HG03558 (cell line): ENCODE data around the gene AKTIP.
"Not testable (repeated sequence)": the region's sequence is repeated elsewhere in the genome, so short reads cannot be mapped to it uniquely, and the experiment has no call there.

Experiments
- ATAC-seq: cut with Tn5 transposase; IDR thresholded peaks from one replicate; pipeline ENCODE4 v1.9.1; 2021; ENCODE audit warnings: moderate number of reproducible peaks; ENCODE audit not compliant: unreplicated experiment; ENCODE audit errors: extremely low read depth

AKTIP gene

DNA sequence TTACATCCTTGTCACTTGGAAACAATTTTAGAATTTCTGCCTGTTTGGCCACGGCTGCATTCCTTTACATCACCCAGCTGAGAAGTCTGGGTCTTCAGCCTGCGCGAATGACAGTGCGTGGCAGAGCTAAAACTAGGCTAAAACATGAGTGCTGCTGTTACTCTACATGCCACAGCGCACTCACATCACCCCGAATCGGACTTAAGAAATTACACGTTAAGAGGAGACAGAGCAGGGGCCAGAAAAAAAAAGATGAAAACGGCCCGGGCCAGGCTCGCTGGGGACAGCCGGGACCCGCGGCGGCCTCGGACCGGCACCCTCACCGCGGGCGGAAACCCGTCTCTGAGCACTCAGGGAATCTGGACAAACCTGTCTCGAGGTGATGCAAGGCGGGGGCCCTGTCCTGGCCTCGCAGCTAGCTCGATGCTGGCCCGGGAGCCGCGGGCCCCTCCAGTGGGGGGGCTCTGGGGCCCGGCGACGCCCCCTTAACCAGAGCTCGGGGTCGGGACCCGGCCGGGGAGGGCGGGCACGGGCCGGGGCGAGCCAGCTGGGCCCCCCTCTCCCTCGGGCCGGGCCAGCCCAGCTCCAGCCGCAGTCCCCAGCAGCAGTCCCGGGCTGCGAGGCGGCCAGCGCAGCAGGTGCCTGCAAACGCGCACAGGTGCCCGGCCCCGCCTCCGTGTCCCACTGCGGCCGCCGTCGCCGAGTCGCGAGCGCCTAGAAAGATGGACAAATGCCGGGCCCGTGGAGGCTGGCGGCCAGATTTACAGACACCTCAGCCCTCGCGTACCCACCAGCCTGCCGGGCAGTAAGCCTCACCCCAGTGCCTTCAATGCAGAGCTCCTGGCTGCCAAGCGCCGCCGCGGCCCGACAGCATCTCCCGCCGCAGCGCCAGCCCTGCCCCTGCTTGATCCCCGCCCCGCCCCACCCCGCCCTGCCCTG is at the start of gene AKTIP:
Gene AKTIP (minus strand): TSS at position 879 of the 939 bp plus-strand sequence. CDS start 2,950 bp downstream, outside the sequence.
- ATAC-seq, result peak; percentile 9

DNA sequence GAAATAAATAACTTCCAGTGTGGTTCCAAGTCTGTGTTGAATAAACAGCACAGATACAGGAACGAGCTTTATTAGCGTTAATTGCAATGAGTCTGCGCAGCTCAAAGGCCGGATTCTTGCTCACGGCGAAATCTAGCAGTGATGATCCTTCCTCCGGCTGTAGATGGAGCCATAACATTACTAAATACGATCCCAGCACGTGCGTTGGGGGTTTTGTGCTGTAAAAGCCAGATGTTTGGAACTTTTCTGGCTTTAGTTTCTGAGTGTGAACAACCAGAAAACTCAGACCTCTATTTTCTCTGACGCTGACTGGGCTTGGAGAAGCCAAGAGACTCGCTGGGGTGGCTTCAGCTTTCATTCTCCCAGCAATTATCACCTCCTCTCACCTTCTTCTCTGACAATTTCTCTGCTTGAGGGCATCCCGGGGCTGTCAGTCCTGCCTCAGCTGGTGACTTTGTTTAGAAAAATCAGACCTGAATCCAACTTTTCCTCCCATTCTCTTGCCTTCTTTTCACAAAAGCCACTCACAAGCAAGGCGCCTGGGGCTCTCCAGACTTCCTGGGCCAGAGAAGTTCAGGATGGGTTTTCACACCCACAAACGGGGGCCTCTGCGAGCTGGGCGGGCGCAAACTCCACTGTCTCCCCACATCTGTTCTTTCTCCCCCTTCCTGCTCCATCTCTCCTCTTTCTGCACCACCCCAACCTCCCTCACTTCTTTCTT is 47.1 kb upstream of the AKTIP start:
- peak; percentile 62 for ATAC-seq

DNA sequence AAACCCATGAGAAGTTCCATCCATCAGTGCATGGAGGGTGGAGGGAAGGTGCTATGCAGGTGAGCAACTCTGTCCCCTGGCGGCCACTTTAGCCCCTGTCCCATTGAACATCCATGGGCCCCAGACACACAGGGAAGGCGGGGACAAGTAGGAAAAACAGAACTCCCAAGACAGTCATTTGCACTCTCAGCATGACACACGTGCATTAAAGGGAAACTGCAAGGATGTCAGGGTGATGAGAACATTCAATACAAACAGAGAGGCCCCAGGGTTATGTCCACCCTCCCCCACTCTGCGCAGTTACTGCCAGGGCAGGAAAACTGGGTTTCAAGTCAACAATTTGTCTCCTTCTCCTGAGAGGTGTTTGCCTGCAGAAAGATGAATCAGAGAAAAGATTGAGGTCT is 44.0 kb upstream of the AKTIP start:
- no peak for ATAC-seq

DNA sequence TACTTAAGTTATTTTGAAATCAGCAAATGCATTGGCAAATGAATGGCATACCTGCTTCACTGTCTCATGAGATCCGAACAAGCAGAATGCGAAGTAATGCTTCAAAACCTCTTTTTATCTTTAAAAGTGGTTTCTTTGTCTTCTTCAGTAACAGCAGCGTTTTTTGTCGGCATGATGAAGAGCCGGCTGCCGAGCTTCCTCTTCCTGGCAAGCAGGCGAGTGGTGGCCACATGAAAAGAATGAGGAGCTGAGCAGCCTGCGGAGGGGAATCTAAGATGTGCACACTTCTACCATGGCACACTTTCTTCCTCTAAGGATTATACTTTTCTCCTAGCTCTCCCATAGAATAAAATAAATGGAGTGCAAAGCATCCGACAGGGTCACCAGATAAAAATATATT is 42.4 kb upstream of the AKTIP start:
- ATAC-seq, result no peak

DNA sequence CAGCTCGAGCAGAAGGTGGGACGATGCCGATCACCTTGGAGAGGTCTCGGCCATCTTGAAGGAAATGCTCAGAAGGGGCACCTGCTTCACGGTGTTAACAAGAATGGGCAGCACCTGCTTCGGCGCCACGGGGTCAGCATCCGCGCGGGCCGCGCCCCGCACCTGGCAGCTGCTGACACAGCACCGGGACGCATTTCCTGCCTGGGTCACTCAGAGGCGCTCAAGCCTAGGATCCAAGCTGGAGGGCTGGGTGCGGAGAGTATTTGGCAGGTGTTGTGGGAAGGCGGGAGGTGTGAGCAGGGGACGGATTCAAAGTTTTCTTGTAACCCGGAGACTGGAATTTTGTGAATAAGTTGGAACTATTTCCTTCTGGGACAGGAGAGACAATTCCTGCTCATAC is 39.3 kb upstream of the AKTIP start:
- no peak for ATAC-seq

DNA sequence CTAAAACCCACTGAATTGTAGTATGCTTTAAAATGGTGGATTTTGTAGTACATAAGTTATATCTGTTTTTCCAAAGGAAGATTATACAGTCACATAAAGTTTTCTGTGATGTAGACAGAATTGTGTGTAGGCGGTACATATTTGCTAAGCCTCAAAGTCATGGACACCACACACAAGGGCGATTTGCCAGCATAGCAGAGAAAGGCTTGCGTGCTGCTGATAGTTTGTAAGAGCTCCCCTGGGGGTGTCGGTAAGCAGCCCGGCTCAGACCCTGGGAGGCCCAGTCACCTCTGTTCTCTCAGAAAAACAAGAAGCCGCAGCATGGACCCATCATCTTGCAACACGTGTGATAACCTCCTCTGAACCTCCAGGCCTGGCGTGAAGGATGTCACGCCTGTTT is 38.3 kb upstream of the AKTIP start:
- no peak for ATAC-seq

DNA sequence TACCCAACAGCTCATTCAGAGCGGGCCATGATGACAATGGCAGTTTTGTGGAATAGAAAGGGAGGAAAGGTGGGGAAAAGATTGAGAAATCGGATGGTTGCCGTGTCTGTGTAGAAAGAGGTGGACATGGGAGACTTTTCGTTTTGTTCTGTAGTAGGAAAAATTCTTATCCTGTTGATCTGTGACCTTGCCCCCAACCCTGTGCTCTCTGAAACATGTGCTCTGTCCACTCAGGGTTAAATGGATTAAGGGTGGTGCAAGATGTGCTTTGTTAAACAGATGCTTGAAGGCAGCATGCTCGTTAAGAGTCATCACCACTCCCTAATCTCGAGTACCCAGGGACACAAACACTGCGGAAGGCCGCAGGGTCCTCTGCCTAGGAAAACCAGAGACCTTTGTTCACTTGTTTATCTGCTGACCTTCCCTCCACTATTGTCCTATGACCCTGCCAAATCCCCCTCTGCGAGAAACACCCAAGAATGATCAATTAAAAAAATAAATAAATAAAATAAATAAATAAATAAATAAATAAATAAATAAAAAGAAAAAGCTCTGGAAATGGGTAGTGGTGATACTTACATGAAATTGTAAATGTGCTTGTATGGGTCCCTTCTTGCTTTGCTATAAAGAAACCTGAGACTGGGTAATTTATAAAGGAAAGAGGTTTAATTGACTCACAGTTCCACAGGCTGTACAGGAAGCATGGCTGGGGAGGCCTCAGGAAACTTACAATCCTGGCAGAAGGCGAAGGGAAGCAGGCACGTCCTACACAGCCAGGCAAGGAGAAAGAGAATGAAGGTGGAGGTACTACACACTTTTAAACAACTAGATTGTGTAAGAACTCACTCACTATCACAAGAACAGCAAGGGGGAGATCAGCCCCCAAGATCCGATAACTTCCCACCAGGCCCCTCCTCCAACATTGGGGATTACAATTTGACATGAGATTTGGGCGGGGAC is 37.0 kb upstream of the AKTIP start:
- ATAC-seq, result not testable (repeated sequence)

DNA sequence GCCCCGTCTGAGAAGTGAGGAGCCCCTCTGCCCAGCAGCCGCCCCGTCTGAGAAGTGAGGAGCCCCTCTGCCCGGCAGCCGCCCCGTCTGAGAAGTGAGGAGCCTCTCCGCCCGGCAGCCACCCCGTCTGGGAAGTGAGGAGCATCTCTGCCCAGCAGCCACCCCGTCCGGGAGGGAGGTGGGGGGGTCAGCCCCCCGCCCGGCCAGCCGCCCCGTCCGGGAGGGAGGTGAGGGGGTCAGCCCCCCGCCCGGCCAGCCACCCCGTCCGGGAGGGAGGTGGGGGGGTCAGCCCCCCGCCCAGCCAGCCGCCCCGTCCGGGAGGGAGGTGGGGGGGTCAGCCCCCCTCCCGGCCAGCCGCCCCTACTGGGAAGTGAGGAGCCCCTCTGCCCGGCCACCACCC is 36.3 kb upstream of the AKTIP start:
- not testable (repeated sequence) for ATAC-seq

DNA sequence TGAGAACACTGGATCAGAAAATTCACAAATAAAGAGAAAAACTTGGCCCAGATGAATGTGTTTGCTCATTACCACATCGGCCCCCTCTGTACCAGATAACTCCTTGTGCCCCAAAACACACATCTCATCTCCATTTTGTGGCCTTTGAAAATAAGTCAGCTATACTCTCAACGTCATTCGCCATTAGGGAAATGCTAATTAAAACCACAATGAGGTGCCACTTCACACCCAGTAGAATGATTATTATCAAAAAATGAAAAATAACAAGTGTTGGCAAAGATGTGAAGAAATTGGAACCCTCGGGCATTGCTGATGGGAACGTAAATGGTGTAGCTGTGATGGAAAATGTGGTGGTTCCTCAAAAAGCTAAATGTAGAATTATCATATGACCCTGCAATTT is 34.6 kb upstream of the AKTIP start:
- no peak for ATAC-seq

DNA sequence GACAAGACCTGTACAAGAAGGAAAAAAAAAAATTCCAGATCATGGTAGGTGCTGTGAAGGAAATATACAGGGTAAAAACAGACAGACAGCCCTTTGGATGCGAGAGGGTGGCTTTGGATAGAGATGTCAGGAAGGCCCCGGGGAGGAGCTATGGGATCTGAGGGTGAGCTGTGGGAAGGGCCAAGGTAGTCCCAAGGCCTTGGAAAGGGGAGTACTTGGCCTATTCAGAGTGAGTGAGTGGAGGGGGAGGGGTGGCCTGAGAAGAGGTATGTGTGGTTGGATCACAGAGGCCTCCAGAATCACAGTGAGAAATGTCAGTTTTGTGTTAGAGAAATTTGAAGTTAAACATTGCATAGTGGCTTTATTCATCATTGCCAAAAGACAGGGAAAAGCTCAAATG is 31.2 kb upstream of the AKTIP start:
- no peak for ATAC-seq

DNA sequence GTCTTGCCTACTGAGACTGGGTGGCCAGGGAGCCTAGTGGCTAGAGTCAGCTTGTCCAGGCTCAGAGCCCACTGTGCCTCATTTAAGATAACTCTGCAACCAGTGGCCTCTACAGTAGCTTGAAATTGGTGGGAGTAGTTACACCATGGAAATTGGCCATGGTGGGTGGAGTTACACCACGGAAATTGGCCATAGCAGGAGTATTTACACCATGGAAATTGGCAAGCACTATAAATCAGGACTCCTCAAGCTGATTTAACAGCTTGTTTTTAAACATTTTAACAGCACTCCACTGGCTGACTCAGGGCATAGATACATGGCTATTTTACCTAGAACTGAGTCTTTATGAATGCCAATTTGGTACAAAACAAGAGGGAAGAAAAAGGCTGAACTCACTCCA is 27.7 kb upstream of the AKTIP start:
- no peak for ATAC-seq

DNA sequence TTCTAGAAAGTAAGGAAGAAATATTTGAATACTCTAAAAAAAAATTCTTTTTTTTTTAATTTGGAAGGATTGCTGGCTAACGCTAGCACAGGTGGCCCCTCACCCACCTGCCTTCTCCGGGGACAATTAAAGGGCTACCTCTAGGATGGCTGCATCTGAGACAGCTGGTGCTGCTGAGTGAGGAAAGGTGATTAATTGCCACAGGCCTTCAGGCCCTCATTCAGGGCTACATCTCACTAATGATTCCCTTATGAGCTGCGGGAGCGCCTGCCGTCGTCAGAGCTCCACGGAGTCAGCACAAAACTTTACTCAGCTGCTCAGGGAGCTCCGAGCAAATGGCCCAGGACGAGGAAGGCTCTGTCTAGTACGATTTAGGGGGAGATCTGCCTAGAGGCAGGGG is 27.0 kb upstream of the AKTIP start:
- ATAC-seq, result no peak

DNA sequence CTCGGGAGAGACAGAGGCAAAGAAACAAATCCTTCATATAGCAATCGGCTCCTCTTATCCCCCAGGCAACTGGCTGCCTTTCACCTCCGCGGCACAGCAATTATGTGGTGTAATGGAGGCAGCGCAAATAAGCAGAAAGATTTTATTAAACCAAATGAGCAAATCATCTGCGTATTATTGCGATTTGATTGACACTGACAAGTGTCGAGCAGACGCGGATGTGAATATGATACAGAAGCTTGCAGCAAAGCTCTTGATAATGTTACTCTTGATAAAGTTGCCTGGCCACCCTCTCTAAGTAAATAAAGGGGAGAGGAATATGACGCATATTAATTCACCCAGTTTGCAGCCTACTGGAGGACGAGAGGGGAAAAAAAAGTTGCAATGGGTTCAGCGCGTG is 26.5 kb upstream of the AKTIP start:
- ATAC-seq, result no peak

DNA sequence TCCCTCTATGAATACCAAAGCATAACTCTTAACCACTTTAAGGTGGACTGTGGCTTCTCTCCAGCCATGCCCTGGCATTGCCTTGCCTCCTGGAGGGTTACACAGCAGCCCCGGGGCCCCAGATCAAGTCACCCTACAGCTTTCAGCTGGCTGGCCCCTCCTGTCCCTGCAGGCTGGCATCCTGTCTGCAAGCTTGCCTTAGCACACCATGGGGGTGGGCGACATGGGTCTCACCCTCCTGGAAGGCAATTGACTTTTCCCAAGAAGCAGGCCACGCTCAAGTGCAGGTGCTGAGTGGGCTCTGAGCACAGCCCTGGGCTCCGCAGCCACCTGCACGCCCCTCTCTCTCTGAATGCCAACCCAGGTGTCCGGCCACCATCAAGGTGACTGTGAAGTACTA is 25.8 kb upstream of the AKTIP start:
- no peak for ATAC-seq

DNA sequence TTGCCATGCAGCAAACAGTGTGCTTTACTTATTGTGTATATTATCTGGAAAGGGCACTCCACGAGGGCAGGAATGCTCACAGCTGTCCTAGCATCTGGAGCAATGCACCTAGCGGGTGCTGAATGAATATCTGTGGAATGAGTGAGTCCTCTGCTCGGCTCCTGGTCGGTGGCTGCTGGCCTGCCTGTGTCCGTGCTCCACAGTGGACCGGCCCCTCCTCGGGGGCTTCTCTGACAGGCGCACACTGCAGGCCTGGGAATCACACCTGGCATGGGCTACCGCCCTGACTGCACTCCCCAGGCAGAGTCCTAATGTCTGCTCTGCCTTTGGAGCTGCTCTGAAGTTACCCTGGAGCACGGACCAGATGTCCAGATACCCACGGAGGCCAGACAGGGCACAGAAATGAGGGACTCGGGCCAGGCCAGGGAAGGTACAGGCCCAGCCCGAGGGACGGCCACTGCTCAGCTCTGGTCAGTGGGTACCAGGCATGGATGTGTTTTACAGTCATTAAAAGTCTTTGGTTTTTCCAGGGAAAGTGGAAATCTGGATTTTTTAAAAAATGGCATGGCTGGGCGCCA is 21.1 kb upstream of the AKTIP start:
- ATAC-seq, result no peak

DNA sequence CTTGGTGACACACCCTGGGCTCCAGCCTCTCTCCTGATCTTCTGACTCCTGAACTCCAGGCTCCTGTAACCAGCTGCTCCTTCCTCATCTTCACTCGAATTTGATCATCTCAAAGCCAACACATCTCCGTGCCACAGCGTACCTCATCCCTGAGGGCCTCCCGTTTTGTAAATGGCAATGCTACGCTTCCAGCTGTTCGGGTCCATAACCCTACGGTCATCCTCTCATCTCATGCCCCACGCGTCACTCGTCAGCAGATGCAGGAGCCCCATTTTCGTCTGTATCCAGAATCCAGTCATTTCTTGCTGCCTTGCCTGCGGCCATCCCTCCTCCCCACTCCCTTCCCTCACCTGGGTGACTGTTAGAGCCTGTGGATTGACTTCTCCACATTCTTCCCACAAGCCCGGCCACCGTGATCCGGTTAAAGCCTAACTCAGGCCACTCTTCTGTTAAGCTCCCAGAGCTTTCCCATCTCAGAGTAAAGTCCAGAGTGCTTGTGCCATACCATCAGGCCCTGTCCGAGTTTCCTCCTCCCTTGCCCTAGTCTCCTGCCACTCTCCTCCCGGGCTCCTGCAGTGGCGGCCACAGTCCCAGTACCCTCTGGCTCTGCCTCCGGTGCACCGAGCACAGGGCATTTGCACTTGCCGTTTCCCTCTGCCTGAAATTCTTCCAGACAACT is 20.3 kb upstream of the AKTIP start:
- ATAC-seq, result no peak

DNA sequence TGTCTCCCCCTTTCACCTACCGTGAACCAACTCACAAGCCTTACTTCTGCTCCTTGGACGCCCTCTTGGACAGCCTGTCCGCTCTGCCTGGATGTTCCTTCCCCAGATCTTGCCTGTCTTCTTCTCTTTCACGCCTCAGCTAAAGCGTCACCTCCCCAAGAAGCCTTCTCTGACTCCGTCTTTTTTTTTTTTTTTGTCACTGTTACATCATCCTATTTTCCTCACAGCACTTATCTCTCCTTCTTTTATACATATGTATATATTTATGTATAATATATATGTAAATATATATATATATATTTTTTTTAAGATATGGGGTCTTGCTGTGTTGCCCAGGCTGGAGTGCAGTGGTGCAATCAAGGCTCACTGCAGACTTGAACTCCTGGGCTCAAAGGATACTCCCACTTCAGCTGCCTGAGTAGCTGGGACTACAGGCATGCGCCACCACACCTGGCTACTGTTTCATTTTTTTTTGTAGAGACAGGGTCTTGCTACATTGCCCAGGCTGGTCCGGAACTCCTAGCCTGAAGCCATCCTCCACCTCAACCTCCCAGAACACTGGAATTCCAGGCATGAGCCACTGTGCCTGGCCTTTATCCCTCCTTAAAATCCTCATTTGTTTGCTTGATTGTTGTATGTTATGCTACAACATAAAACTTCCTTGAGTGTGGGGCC is 16.5 kb upstream of the AKTIP start:
- no peak for ATAC-seq

DNA sequence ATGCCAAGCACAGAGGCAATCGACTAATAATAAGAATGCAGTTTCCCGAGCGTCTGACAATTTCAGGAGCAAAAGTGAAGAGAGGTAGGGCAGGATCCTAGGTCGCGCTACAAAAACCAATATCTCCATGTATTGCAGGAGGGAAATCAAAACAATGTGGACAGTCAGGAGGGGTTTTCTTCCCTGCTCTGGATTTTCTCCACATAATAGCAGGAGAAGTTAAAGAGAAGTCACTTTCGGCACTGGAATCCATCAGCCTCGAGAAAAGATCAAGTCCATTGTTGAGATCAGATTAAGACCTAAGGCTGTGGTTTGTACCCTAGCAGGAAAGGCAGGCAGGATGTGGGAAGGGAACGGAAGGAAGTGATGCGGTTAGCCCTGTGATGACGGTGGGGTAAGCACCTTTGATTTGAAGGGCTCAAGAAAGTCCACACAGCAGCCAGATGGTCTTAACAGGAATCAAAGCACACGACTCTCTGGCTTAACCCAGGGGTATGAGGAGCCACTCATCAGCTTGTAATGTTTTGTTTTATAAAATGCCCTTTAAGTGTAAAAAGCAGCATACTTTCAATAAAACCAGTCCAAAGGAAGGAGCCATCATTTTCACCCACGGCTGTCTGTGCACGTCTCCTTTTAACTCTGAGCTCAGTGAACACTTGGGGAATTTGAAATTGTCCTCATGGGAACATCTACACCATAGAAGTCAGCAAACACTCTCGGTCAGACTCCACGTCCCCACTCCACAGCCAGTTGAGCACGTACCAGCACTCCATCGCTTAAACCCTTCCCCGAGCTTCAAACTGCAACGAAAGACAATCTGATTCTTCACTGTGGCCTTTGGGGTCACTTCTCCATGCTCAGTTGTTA is 15.8 kb upstream of the AKTIP start:
- ATAC-seq, result peak; percentile 93
